T-helper 1 cell treated with Interleukin-12 subunit alpha and Interleukin-12 subunit beta and Interleukin-4 antibody, amounts not matched to agents 30 μg/mL and 1 μg/mL, for 36 hours (primary cell): ENCODE measurements around the gene PRSS27.
"Not testable (repeated sequence)": the region's sequence is repeated elsewhere in the genome, so short reads cannot be mapped to it uniquely, and the experiment has no call there.

Experiments used
- H3K27ac Mint-ChIP-seq: one replicate; pipeline ENCODE4 v1.8.0; 2021; ENCODE audit warnings: mild to moderate bottlenecking, mixed read lengths
- H3K27me3 Mint-ChIP-seq: one replicate; pipeline ENCODE4 v1.8.0; 2021; ENCODE audit warnings: low read depth, mixed read lengths
- H3K36me3 Mint-ChIP-seq: one replicate; pipeline ENCODE4 v1.8.0; 2021; ENCODE audit warnings: low read depth, mixed read lengths
- H3K4me1 Mint-ChIP-seq: one replicate; pipeline ENCODE4 v1.8.0; 2021; ENCODE audit warnings: low read depth, mixed read lengths
- H3K4me3 Mint-ChIP-seq: one replicate; pipeline ENCODE4 v1.8.0; 2021; ENCODE audit warnings: mild to moderate bottlenecking, moderate library complexity, mixed read lengths
- H3K9me3 Mint-ChIP-seq: one replicate; pipeline ENCODE4 v1.8.0; 2021; ENCODE audit warnings: mixed read lengths

Gene PRSS27

GRCh38 chr16:2702438-2702825, 17.6 kb downstream of the PRSS27 start:
- Mint-ChIP-seq H3K36me3 (peaks cover 2% of the 10 kb centered on the region), H3K27ac (no peak overlapping the region), H3K4me1 (no peaks in the 10 kb centered on the region), H3K9me3 (no peaks in the 10 kb centered on the region), H3K27me3 (no peaks in the 10 kb centered on the region), H3K4me3 (no peak overlapping the region)

GRCh38 chr16:2701713-2702437, 18.1 kb downstream of the PRSS27 start:
- peaks cover 4% of the 10 kb centered on the region for H3K36me3 Mint-ChIP-seq
- H3K4me1 Mint-ChIP-seq = no peaks in the 10 kb centered on the region
- no peak overlapping the region for H3K27ac Mint-ChIP-seq
- H3K4me3 Mint-ChIP-seq = no peak overlapping the region
- no peaks in the 10 kb centered on the region for H3K27me3 Mint-ChIP-seq
- no peaks in the 10 kb centered on the region for H3K9me3 Mint-ChIP-seq

GRCh38 chr16:2701272-2701671, 18.8 kb downstream of the PRSS27 start:
- H3K4me1 Mint-ChIP-seq = no peaks in the 10 kb centered on the region
- H3K27me3 Mint-ChIP-seq = no peaks in the 10 kb centered on the region
- no peak overlapping the region for H3K4me3 Mint-ChIP-seq
- H3K27ac Mint-ChIP-seq = no peak overlapping the region
- H3K36me3 Mint-ChIP-seq = peaks cover 7% of the 10 kb centered on the region
- no peaks in the 10 kb centered on the region for H3K9me3 Mint-ChIP-seq

- Mint-ChIP-seq H3K27ac (no peak overlapping the region), H3K9me3 (no peaks in the 10 kb centered on the region), H3K4me1 (no peaks in the 10 kb centered on the region), H3K27me3 (no peaks in the 10 kb centered on the region), H3K36me3 (peaks cover 7% of the 10 kb centered on the region), H3K4me3 (no peak overlapping the region)
Observed at GRCh38 chr16:2700786-2701185, 19.2 kb downstream of the PRSS27 start.

GRCh38 chr16:2699791-2700600, 20.0 kb downstream of the PRSS27 start:
- no peak overlapping the region for H3K27ac Mint-ChIP-seq
- no peak overlapping the region for H3K4me3 Mint-ChIP-seq
- peaks cover 7% of the 10 kb centered on the region for H3K36me3 Mint-ChIP-seq
- no peaks in the 10 kb centered on the region for H3K9me3 Mint-ChIP-seq
- H3K4me1 Mint-ChIP-seq = no peaks in the 10 kb centered on the region
- no peaks in the 10 kb centered on the region for H3K27me3 Mint-ChIP-seq

GRCh38 chr16:2698965-2699750, 20.9 kb downstream of the PRSS27 start:
- no peaks in the 10 kb centered on the region for H3K9me3 Mint-ChIP-seq
- H3K36me3 Mint-ChIP-seq = peaks cover 7% of the 10 kb centered on the region
- no peak overlapping the region for H3K27ac Mint-ChIP-seq
- H3K4me3 Mint-ChIP-seq = no peak overlapping the region
- no peaks in the 10 kb centered on the region for H3K4me1 Mint-ChIP-seq
- H3K27me3 Mint-ChIP-seq = no peaks in the 10 kb centered on the region

- H3K9me3 Mint-ChIP-seq = no peaks in the 10 kb centered on the region
- peaks cover 7% of the 10 kb centered on the region for H3K36me3 Mint-ChIP-seq
- no peaks in the 10 kb centered on the region for H3K27me3 Mint-ChIP-seq
- no peaks in the 10 kb centered on the region for H3K4me1 Mint-ChIP-seq
- no peak overlapping the region for H3K4me3 Mint-ChIP-seq
- no peak overlapping the region for H3K27ac Mint-ChIP-seq
Observed at GRCh38 chr16:2698103-2698870, 21.7 kb downstream of the PRSS27 start.

- Mint-ChIP-seq H3K27me3 (no peaks in the 10 kb centered on the region), H3K4me3 (no peak overlapping the region), H3K9me3 (no peaks in the 10 kb centered on the region), H3K36me3 (peaks cover 7% of the 10 kb centered on the region), H3K27ac (no peak overlapping the region), H3K4me1 (no peaks in the 10 kb centered on the region)
Observed at GRCh38 chr16:2697401-2697948, 22.5 kb downstream of the PRSS27 start.

- H3K9me3 Mint-ChIP-seq, H3K27ac Mint-ChIP-seq, H3K4me1 Mint-ChIP-seq, H3K36me3 Mint-ChIP-seq, H3K27me3 Mint-ChIP-seq, H3K4me3 Mint-ChIP-seq: not testable (repeated sequence)
Observed at GRCh38 chr16:2696601-2697250, 23.3 kb downstream of the PRSS27 start.

- H3K36me3 Mint-ChIP-seq = peaks cover 6% of the 10 kb centered on the region
Observed at GRCh38 chr16:2692948-2693651, 26.9 kb downstream of the PRSS27 start.

GRCh38 chr16:2692251-2692947, 27.6 kb downstream of the PRSS27 start:
- no peak overlapping the region for H3K4me3 Mint-ChIP-seq
- no peaks in the 10 kb centered on the region for H3K27me3 Mint-ChIP-seq
- H3K27ac Mint-ChIP-seq = no peak overlapping the region
- peaks cover 6% of the 10 kb centered on the region for H3K4me1 Mint-ChIP-seq
- H3K9me3 Mint-ChIP-seq = no peaks in the 10 kb centered on the region
- peaks cover 6% of the 10 kb centered on the region for H3K36me3 Mint-ChIP-seq

More at GRCh38 chr16:2692948-2693651, 26.9 kb downstream of the PRSS27 start:
- no peaks in the 10 kb centered on the region for H3K4me1 Mint-ChIP-seq
- no peaks in the 10 kb centered on the region for H3K27me3 Mint-ChIP-seq
- H3K4me3 Mint-ChIP-seq = no peak overlapping the region
- H3K27ac Mint-ChIP-seq = no peak overlapping the region
- H3K9me3 Mint-ChIP-seq = no peaks in the 10 kb centered on the region

- Mint-ChIP-seq H3K4me1 (peaks cover 13% of the 10 kb centered on the region), H3K9me3 (no peaks in the 10 kb centered on the region), H3K4me3 (no peak overlapping the region), H3K36me3 (peaks cover 1% of the 10 kb centered on the region), H3K27ac (no peak overlapping the region), H3K27me3 (no peaks in the 10 kb centered on the region)
Observed at GRCh38 chr16:2691491-2692248, 28.4 kb downstream of the PRSS27 start.
